HG02623 (cell line): ENCODE results near the gene HDAC4.

Experiments used
- ATAC-seq: cut with Tn5 transposase; IDR thresholded peaks from one replicate; pipeline ENCODE4 v1.9.1; 2021; ENCODE audit warnings: moderate library complexity; ENCODE audit not compliant: unreplicated experiment

HDAC4 gene

DNA sequence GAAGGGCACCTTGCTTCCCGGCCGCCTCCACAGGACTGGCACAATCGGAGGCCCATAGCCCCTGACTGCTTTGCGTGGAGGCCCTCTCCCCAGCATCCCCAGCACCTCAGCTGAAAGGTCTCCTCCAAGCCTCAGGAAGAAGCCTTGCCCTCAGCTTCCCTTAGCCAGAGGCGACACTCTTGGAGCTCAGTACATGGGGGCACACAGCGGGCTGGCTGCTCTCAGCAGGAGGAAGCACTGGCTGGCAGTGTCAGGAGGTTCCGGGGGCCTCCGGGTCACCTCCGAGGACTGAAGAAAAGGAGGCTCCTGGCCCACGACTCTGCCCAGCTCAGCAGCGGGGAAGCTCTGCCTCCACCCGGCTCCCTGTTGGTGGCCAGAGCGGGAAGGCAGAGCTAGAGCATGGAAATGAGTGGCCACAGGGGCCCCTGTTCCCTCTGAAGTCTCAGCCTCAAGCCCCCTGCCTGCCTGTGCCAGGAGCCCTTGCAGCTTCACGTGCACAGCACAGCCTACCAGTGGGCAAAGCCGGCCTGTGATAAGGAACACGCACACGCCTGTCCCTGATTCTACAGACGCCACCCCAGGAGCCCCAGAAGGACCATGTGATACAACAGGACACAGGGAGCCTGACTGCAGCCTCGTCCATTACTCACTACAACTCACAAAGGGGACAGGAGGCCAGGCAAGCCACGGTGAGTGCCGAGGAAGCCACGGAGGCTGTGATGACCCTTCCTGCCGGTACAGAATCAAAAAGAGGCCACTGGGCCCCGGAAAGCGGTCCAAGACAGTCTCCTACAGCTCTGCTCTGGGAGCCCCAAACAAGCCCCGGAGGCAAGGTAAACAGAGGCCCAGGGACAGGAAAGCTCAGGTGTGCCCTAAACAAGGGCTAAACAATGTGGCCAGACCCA, 15.5 kb downstream of the HDAC4 start:
- no peak for ATAC-seq

- no peak for ATAC-seq
Measured at GRCh38 chr2:239383759-239384156, 17.1 kb downstream of the HDAC4 start.

GRCh38 chr2:239383036-239383758, 17.6 kb downstream of the HDAC4 start:
- no peak for ATAC-seq

DNA sequence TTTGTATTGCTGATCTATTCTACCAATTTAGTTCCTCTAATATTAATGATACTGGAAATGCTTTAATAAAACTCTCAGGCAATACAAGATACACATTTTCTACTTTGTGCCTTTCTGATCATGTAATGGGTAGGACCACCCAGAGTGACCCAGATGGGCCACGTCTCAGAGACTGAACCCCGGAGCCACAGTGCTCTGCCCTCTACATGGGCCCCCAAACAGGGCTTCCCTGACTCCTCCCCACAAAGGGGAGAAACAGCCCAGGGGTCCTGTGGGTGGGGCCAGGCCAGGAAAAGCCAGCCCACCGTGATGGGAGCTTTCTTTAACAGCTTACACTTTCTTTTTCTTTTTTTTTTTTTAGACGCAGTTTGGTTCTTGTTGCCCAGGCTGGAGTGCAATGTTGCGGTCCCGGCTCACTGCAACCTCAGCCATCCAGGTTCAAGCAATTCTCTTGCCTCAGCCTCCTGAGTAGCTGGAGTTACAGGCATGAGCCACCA, 18.4 kb downstream of the HDAC4 start:
- no peak for ATAC-seq

DNA sequence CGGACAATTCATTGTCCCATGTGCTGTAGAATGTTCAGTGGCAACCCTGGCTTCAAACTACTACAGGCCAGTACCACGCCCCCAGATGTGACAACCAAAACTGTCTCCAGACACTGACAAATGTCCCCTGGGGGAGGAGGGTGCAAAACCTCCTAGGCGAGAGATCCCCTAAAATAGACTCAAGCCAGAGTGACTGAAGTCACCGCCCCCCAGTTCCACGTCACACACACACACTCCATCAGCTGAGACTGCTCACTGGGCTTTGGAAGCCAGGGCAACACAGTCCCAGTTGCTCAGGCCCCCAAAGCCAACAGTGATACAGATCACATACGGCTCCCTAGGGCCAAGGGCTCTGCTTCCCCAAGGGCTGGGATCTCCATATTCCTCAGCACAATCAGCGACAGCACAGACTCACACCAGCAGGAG, 19.1 kb downstream of the HDAC4 start:
- peak; percentile 50 for ATAC-seq

DNA sequence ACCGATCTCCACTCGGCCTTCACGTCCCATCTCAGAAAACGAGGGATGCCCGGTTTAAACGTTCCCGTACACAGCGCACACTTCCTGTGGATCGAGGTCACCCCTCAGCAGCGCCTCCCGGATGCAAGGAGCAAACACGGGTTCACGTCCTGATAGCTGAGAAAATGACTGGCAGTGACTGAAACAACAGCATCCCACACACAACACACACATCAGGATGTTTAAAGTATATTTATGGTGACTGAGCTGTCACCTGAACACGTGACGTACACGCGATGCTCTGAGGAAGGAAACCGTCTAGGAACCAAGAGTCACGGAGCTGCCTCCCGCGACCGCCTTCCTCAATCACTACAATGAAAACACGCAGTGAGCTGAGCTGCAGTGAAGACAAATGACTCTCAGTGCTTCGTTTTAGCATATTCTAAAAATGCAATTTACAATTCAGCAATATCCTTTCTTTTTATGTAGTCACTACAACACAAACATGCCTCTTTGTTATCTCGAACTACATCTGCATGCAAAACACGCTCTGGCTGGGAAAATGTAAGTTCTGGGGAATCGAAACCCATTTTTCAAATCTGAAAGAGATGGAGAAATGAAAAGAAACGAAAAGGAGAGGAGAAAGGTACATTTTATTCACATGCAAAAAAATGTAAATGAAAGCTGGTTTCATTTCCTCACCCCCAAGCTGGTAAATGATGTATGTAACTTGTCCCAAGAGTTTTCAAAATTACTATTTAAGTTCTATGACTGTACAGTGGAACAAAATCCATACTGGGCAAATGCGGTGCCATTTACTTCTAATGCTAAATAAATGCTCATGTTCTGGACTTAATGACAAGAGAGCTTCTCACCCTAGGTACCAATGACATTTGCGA, 19.8 kb downstream of the HDAC4 start:
- ATAC-seq: peak; percentile 32

- ATAC-seq: no peak
Measured at GRCh38 chr2:239379641-239380170, 21.1 kb downstream of the HDAC4 start.

GRCh38 chr2:239378918-239379640, 21.7 kb downstream of the HDAC4 start:
- no peak for ATAC-seq

DNA sequence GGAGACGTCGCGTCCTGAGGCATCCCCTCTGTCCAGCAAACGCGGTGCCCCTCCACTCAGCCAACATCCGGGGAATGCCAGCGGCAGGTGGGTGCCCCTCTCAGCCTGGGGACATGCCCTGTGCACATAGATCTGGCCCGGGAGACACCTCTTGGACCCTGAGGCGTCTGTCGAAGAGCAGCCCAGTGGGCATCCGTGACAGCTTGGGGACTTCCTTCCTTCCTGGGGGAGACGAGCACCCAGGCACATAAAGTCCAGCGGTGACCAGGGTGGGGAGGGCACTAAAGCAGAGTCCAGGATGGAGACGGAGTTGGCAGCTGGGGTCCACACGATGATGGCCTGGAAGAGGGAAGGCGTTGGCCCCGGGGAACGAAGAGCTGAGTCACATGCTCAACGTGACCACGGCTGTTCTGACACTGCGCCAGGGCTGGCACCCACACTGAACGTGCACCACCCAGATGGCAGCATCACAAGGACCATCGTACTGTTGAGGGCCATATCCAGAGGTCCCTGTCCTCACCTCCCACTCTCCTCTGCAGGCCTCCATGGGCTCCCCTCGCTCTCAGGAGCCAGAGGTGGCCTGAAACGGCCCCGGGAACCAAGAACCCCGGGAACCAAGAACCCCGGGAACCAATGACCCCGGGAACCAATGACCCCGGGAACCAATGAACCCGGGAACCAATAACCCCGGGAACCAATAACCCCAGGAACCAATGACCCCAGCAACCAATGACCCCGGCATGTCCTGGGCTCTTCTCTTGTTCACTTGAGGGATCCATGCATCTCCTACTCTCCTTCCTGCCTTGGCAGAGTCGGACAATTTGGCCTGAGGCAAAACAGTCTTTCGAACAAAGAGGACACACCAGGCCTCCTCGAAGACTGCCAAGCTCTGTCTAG, 22.6 kb downstream of the HDAC4 start:
- no peak for ATAC-seq

DNA sequence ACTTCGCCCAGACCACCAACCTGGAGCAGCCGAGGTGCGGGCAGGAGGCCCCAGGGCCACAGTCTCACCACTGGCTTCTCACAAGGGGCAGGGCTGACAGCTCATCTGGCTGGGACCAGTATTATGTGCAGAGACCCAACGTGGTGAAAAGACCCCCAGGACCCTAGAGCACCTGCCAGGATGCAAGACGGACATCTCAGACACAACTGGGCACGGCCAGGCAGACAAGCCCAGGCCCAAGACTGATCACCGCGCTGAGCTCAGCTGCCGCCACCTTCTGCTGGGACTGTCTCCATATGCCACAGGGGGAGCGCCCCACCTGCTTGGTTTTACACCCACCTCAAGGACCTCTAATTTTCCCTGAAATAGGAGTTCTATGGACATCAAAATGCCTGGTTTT, 23.2 kb downstream of the HDAC4 start:
- no peak for ATAC-seq

GRCh38 chr2:239376942-239377531, 23.8 kb downstream of the HDAC4 start:
- ATAC-seq: no peak

DNA sequence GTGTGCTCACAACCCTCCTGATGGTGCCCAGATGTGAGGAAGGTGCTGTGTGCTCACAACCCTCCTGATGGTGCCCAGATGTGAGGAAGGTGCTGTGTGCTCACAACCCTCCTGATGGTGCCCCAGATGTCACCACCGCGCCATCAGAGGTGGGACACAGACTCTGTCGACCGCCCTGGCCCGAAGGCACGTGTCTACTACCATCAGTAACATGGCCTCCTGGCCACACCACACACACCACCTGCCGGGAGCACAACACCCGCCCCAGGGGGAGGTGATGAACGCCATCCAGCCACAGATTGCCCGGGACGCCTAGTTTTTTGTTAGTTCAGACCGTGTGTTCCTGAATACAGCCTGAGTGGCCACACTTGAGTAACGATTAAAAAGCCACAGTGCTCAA, 24.5 kb downstream of the HDAC4 start:
- ATAC-seq: no peak

GRCh38 chr2:239375278-239376061, 25.4 kb downstream of the HDAC4 start:
- ATAC-seq: no peak

- ATAC-seq: no peak
Measured at GRCh38 chr2:239374896-239375277, 25.9 kb downstream of the HDAC4 start.

GRCh38 chr2:239372835-239373234, 28.0 kb downstream of the HDAC4 start:
- no peak for ATAC-seq

DNA sequence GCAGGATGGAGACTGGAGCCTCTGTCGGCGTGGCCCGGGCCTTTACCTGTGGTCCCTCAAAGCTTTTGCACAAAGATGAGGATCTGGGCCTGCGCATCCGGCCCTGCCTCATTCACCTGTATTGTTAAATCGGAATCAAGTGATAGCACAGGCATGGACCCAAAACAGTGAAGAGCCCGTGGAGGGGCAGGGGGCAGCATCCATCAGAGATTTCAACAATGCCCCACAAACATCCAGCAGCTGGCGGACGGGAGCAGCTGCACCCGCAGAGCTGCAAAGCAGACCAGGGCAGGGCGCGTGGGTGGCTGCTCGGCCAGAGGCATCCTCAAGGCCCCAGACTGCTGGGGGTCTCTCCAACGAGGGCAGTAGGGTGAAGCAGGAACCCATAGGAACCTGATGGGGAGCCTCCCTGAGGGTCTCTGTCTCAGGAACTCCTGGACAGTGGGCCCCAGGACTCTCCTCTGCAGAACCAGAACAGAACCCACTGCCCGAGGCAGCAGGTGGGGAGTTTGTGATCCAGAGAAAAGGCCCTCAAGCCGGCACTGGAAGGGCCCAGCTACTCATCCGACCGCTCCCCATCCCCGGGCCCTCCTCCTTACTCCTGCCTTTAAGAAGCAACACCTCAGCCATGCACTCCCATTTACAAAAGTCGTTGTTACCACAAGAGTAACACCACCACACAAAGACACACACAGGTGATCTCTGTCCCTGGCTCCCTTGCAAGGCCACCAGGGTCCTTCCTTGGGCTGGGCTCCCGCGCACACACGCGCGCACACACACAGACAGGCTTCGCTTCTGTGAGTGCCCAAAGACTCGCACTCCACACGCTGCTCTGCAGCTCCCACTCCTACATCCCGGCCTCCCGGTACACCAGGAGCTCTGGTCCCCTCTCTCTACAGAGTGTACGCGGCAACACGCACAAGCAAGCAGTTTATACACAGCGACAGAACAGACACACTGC, 28.8 kb downstream of the HDAC4 start:
- no peak for ATAC-seq
